ENCODE measurements around the gene TEX12.

The TEX12 gene

DNA sequence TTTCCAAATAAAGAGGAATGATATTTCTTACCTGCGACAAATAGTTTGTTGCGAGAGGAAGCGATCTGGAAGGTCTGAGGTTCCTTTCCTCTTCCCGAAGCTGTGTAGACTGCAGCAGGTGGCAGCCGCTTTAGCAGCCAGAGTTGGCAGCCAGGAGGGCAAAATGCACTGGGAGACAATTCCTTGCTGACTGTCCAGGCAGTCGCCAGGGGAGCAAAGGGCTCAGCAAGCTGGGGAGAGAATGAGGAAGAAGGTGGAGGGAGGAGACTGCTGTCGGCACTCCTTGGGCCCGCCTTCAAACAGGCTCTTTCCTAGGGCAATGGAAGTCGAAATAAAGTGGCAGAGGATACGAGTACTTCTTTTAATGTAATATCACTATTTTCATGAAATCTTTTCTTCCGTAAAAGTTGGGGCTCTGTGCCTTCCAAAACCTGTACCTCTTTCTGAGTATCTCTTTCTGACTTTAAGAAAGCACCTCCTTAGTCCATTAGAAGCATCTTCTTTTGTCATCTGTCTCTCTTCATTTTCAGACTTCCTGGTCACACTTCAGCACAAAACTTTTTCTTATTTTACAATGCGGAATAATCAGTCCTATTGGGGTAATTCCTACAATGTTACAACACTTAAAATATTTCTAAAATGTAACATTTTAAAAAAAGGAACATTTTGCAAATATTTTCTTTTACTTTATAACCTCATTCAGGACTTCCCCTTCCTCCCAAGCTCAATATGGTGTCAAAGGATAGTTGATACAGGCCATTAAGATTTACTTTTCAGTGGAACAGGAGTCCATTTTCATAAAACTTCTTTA lies 3.1 kb upstream of the TEX12 start, which contains the start of gene IL18:
TSS of gene IL18 (minus strand) at position 220 of the 811 bp plus-strand sequence. CDS start 9,041 bp downstream, outside the sequence.
- no peak for TF ChIP-seq CTCF (IDR thresholded peaks at IDR 0.05; ENCODE audit: extremely low read depth, insufficient read depth, missing control alignments)
- no peak for DNase-seq (ENCODE audit: low spot score)
- in situ Hi-C loops (cut with MboI; ENCODE audit: low pct_unique_long_range_greater_than_20kb, low sequenced_read_pairs, unreplicated experiment), result no loop called here

- in situ Hi-C loops (cut with MboI; ENCODE audit: low pct_unique_long_range_greater_than_20kb, low sequenced_read_pairs, unreplicated experiment), result no loop called here
- DNase-seq (ENCODE audit: low spot score), result no peak
These were observed 2.1 kb upstream of the TEX12 start for GRCh38 chr11:112165049-112165448.

DNA sequence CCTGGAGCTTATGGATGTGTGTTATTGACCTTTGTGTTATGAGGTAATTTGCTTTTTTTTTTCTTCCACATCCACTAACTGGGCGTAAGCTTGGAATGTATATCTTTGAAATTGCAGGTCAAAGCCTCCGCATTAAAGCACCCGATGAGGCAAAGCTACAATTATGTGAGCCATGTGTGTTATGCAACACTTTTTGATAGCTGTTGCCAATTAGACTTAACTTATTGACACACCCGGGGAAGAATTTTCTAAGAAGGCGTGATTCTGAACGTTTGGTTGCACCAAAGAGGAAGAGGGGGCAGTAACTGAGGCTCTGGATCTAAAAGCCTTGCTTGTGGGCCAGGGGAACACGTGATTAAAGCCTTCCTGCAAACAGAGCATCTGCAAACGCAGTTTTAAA lies 610 bp upstream of the TEX12 start:
- no peak for TF ChIP-seq CTCF (IDR thresholded peaks at IDR 0.05; ENCODE audit: extremely low read depth, insufficient read depth, missing control alignments)
- in situ Hi-C loops (cut with MboI; ENCODE audit: low pct_unique_long_range_greater_than_20kb, low sequenced_read_pairs, unreplicated experiment), result no loop called here
- no peak for DNase-seq (ENCODE audit: low spot score)

More at GRCh38 chr11:112165049-112165448, 2.1 kb upstream of the TEX12 start:
- no peak for TF ChIP-seq CTCF (IDR thresholded peaks at IDR 0.05; ENCODE audit: extremely low read depth, insufficient read depth, missing control alignments)

- in situ Hi-C loops (cut with MboI; ENCODE audit: low pct_unique_long_range_greater_than_20kb, low sequenced_read_pairs, unreplicated experiment), result no loop called here
- DNase-seq (ENCODE audit: low spot score), result peak; percentile 35
- no peak for TF ChIP-seq CTCF (IDR thresholded peaks at IDR 0.05; ENCODE audit: extremely low read depth, insufficient read depth, missing control alignments)
These were observed 5.3 kb downstream of the TEX12 start for GRCh38 chr11:112172362-112172994.

DNA sequence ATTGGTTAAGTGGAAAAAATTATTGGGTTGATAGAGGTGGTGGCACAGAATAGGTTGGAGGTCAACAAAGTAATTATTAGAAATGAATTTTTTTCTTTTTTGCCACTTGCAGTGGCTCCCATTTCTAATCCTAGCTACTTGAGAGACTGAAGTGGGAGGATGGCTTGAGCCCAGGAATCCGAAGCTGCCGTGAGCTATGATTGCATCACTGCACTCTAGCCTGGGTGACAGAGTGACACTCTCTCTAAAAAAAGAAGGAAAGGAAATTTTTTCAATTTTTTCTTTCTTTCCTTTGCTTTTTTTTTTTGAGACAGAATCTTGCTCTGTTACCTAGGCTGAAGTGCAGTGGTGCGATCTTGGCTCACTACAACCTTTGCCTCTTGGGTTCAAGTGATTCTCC lies 6.0 kb downstream of the TEX12 start:
- no peak for DNase-seq (ENCODE audit: low spot score)
- no peak for TF ChIP-seq CTCF (IDR thresholded peaks at IDR 0.05; ENCODE audit: extremely low read depth, insufficient read depth, missing control alignments)
- in situ Hi-C loops (cut with MboI; ENCODE audit: low pct_unique_long_range_greater_than_20kb, low sequenced_read_pairs, unreplicated experiment), result no loop called here

DNA sequence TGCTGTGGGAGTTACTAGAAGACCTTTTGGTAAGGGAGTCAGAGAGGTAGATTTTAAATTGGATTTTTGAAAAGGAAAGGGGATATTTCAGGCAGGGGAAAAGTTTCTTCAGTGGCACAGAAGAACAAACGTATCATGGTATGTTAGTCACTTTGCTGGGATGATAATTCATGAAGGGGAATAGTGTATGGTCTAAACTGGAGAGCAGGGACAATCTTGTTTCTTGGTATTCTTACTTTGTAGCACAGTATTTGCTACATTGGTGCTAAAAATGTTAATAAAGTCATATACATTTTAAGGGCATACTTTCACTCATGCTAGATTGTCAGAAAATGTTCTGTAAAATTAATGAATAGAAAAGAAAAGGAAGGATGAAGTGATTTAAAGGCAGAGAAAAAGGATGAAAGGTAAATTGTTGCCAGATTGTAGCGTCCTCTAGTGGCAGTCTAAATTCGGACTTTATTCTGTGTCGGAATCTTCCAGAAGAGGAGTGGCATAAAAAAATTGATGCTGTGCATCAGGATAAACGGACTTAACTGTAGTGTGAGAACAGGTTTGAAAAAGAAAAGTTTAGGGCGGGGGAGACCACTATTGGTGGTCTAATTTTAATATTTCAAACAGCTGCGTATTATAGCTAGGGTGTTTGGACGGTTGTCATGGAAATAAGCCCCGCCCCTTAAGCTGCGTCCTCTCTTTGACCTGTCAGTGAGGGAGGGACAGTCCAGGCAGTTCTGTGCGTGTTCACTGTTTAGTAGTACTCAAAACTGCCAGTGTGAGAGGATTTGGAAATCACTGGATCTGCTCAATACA lies 7.8 kb downstream of the TEX12 start, which contains the start of gene BCO2:
TSS of gene BCO2 (plus strand) at position 724 of the 810 bp plus-strand sequence. CDS start 90 bp downstream, outside the sequence.
- TF ChIP-seq CTCF (IDR thresholded peaks at IDR 0.05; ENCODE audit: extremely low read depth, insufficient read depth, missing control alignments), result peak; percentile 75
- in situ Hi-C loops (cut with MboI; ENCODE audit: low pct_unique_long_range_greater_than_20kb, low sequenced_read_pairs, unreplicated experiment), result no loop called here
- peak; percentile 39 for DNase-seq (ENCODE audit: low spot score)
